Stomach (tissue), 9 donors: ENCODE results near the gene ANTXR1. TPM values are rescaled to one million over a fixed set of nuclear protein-coding genes. Genes with fewer than 3 reads are reported as not detected.
A peak's percentile ranks its signal among the peaks of the same experiment; 100 is the strongest.

Experiments
- DNase-seq, 2 donors: peaks; one replicate each; pipeline versions ENCODE4 v3.0.0 to v3.0.0-alpha.2; 2013 to 2019
- H3K27ac ChIP-seq, 5 donors: fragments of 200-600 bp in 4 of 5; sonication (generic) in 4 of 5; one replicate each; pipeline ENCODE4 v1.5.1; 2013 to 2019; ENCODE audit warnings: mild to moderate bottlenecking in 1 of 5, moderate library complexity in 1 of 5
- H3K27me3 ChIP-seq, 3 donors: fragments of 200-600 bp; sonication (generic); one replicate each; pipeline ENCODE4 v1.5.1; 2017 to 2019; ENCODE audit warnings: mixed run types in 1 of 3
- H3K36me3 ChIP-seq, 4 donors: fragments of 200-600 bp; sonication (generic); 1 replicate in 3 of 4; 2 replicates in 1 of 4; pipeline ENCODE4 v1.5.1; 2016 to 2019
- H3K4me1 ChIP-seq, 4 donors: fragments of 200-600 bp; sonication (generic); one replicate each; pipeline ENCODE4 v1.5.1; 2016 to 2019
- H3K4me3 ChIP-seq, 4 donors: fragments of 200-600 bp; sonication (generic) in 3 of 4; one replicate each; pipeline ENCODE4 v1.5.1; 2016 to 2019; ENCODE audit warnings: mild to moderate bottlenecking in 1 of 4
- H3K9me3 ChIP-seq, 4 donors: fragments of 200-600 bp; sonication (generic); one replicate each; pipeline ENCODE4 v1.5.1; 2016 to 2019
- EP300 ChIP-seq: sonication (generic); formaldehyde crosslinking; IDR thresholded peaks from one replicate; pipeline ENCODE4 v1.6.1; 2017; ENCODE audit warnings: antibody characterized with exemption
- POLR2A ChIP-seq, 4 donors: fragments of 450-650 bp; IDR thresholded peaks; one replicate each; pipeline ENCODE4 v1.6.1; 2016; ENCODE audit warnings: antibody characterized with exemption in 4 of 4, control low read depth in 2 of 4, mild to moderate bottlenecking in 1 of 4, moderate library complexity in 1 of 4
- POLR2AphosphoS5 ChIP-seq, 3 donors: sonication (generic); formaldehyde crosslinking; IDR thresholded peaks; one replicate each; pipeline ENCODE4 v1.6.1; 2016; ENCODE audit warnings: antibody characterized with exemption in 3 of 3
- WGBS, 5 donors: extraction: QIAGEN DNeasy Blood & Tissue Kit in 3 of 5; methylation state at CpG; one replicate each; pipeline versions ENCODE4 v1.1.5 to v1.1.7; 2013 to 2018; 5-methylcytosine and 5-hydroxymethylcytosine counted together
- intact Hi-C: fragments of 100-400 bp; cut with DNase I; formaldehyde crosslinking; loops from one replicate; pipeline ENCODE4 v1.15.1; 2023; ENCODE audit warnings: low total_unique reads
- polyA plus RNA-seq, 3 donors: library from polyadenylated mRNA; stranded (reverse); fragments of 200-250 nt; gene quantifications; one replicate each; pipeline ENCODE4 v1.2.3, GENCODE V29; 2013
- total RNA-seq, 5 donors: library from RNA; depleted of rRNA; stranded (reverse); fragments of >200 nt; gene quantifications; one replicate each; pipeline versions ENCODE4 v1.1.0 to v1.2.3, GENCODE V29; 2014 to 2016
- TF ChIP-seq, protein P1 (sequence below), 7 experiments: fragments of 450-650 bp in 4 of 7; fragments of 200-600 bp in 3 of 7; sonication (generic) in 3 of 7; IDR thresholded peaks; one replicate each; pipeline ENCODE4 v1.5.1; 2016 to 2019; ENCODE audit warnings: antibody characterized with exemption in 7 of 7, control low read depth in 2 of 7, mild to moderate bottlenecking in 1 of 7
- donor health status: healthy with polysubstance abuse.
- donor health status: Bipolar disorder and iron deficiency.
- donor health status: healthy.

The ANTXR1 gene
- total and polyA plus RNA-seq, 8 donors = 5.8 to 32.5 (median 13.7) TPM

DNA sequence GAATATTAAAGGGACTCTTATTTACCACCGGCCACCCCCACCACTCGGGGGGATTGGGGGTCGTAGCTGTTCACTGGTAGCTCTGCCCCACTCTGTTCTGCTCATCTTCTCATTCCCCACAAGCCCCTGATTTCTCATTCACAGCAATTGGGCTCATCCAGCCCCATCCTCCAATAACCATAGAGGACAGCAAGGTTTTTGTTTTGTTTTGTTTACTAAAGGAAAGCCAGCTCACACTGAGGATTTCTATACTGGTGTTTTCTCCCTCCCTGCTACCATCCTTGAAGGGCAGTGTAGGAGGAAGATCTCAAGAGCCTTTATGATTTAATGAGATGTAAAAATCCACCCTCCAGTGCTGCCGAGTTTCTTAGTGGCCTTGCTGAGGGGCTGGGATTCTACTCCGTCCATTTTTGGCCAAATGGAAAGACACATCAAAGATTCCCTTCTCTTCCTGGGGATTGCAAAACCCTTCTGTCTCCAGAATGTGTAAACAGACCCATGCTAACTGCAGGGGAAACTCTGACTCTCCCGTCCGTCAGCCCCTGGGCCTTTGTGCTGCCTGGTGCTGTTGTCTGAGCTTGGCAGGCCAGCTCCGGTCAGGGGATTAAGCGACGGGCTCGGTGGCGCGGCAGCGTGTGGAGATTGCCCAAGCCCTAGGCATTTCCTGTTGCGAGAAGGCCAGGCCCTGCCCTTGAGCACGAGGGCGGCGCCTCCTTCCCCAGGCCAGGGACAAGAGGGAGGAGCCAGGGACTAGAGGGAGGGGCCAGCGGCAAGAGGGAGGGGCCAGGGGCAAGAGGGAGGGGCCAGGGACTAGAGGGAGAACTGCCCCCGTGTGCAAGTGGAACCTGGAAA lies 165.0 kb downstream of the ANTXR1 start:
- intact Hi-C loops = no loop called here
- 21 to 38% (median 34%) methylated on average over 20 of the region's 20 CpGs for WGBS, 5 donors

DNA sequence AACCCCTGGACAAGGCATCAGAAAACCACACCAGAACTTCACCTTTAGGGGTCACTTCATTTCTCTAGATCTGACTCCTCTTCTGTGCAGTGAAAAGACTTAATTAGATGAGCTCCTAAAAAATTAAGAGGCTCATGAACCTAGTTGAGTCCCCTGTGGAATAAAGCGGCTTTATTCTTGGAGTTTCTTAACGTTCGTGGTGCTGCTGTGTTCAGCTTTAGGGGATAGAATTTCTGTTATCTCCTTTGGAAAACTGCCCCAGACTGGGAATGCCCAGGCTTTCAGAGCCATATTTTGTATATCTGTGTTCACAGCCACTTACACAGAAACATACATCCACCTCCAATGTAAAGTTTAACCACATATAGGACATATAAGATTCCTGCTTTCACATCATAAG lies 165.8 kb downstream of the ANTXR1 start:
- H3K4me3 ChIP-seq = no peak overlapping the region
- H3K27me3 ChIP-seq = no peaks in the 10 kb centered on the region
- H3K4me1 ChIP-seq = peaks cover 0 to 23% (median 9%) of the 10 kb centered on the region in 4 donors
- no peak for TF ChIP-seq POLR2AphosphoS5 (IDR thresholded peaks at IDR 0.05)
- TF ChIP-seq POLR2A (IDR thresholded peaks at IDR 0.05) = no peak
- no peak for TF ChIP-seq EP300
- TF ChIP-seq, protein P1, sequence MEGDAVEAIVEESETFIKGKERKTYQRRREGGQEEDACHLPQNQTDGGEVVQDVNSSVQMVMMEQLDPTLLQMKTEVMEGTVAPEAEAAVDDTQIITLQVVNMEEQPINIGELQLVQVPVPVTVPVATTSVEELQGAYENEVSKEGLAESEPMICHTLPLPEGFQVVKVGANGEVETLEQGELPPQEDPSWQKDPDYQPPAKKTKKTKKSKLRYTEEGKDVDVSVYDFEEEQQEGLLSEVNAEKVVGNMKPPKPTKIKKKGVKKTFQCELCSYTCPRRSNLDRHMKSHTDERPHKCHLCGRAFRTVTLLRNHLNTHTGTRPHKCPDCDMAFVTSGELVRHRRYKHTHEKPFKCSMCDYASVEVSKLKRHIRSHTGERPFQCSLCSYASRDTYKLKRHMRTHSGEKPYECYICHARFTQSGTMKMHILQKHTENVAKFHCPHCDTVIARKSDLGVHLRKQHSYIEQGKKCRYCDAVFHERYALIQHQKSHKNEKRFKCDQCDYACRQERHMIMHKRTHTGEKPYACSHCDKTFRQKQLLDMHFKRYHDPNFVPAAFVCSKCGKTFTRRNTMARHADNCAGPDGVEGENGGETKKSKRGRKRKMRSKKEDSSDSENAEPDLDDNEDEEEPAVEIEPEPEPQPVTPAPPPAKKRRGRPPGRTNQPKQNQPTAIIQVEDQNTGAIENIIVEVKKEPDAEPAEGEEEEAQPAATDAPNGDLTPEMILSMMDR (IDR thresholded peaks at IDR 0.05) = no peak
- peaks cover 0 to 22% (median 14%) of the 10 kb centered on the region in 4 donors for H3K36me3 ChIP-seq
- H3K27ac ChIP-seq = peak overlapping the region in 4 of 5 donors; percentile 78 to 86 (median 83)
- 73 to 87% (median 79%) methylated on average over 3 of the region's 3 CpGs for WGBS, 5 donors
- intact Hi-C loops = no loop called here
- no peaks in the 10 kb centered on the region for H3K9me3 ChIP-seq
- DNase-seq = no peak

More for the DNA sequence above, 165.0 kb downstream of the ANTXR1 start:
- Histone ChIP-seq H3K4me3 (no peak overlapping the region), H3K27ac (peak overlapping the region; percentile 33 to 86 (median 83)), H3K4me1 (peaks cover 0 to 23% (median 9%) of the 10 kb centered on the region in 4 donors), H3K36me3 (peaks cover 0 to 15% (median 11%) of the 10 kb centered on the region in 4 donors), H3K9me3 (no peaks in the 10 kb centered on the region), H3K27me3 (no peaks in the 10 kb centered on the region)
- peak; percentile 78 to 86 for DNase-seq
- TF ChIP-seq POLR2A (IDR thresholded peaks at IDR 0.05) (no peak), EP300 (peak; percentile 26), POLR2AphosphoS5 (IDR thresholded peaks at IDR 0.05) (peak; percentile 84 to 93 (median 86))
- TF ChIP-seq, protein P1 (IDR thresholded peaks at IDR 0.05) = no peak

DNA sequence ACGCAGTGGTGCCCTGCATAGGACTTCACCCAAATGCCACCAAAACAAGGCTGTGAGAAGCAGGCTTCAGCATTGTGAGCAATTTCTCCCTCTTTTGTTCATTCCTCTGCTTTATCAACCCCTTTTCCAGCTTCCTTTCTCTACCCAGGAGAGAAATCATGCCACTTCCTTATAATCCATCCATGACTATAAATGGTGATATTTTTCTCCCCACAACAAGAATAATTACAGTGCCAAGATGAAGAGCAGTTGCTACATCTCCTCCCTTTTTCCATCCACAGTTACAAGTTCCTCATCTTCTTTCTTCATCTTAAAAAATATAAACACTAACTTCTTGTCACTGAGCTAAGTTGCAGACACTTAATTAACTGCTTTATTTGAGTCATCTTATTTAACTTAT lies 167.2 kb downstream of the ANTXR1 start:
- no peak for DNase-seq
- no peak for TF ChIP-seq POLR2AphosphoS5 (IDR thresholded peaks at IDR 0.05)
- TF ChIP-seq EP300 = no peak
- Histone ChIP-seq H3K9me3 (no peaks in the 10 kb centered on the region), H3K4me3 (no peak overlapping the region), H3K27ac (peak overlapping the region in 1 of 5 donors; percentile 16), H3K36me3 (peaks cover 0 to 31% (median 24%) of the 10 kb centered on the region in 4 donors), H3K27me3 (no peaks in the 10 kb centered on the region), H3K4me1 (peaks cover 0 to 23% (median 9%) of the 10 kb centered on the region in 4 donors)
- WGBS, 5 donors = 86 to 96% (median 93%) methylated on average over 1 of the region's 1 CpG
- intact Hi-C loops = no loop called here

DNA sequence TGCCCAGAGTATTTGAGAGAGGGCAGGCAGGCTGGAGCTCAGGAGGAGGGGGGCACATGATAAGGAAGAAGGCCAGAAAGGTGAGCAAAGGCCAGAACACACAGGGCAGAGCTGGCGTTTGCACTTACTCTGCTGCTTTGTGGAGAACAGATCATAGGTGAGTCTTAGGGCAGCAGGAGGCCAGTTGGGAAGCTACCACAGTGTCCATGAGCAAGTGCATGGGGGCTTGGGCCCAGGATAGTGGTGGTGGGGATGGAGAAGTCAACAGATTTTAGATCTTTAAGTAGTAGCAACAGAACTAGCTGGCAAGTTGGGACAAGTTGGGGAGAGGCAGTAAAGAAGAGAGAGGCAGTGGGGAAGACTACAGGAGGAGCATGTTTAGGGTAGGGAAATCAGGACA lies 168.0 kb downstream of the ANTXR1 start:
- TF ChIP-seq, protein P1 (IDR thresholded peaks at IDR 0.05) = no peak
- TF ChIP-seq POLR2A (IDR thresholded peaks at IDR 0.05) (no peak), POLR2AphosphoS5 (IDR thresholded peaks at IDR 0.05) (no peak), EP300 (no peak)
- no peaks in the 10 kb centered on the region for H3K27me3 ChIP-seq
- WGBS, 5 donors = 52 to 74% (median 60%) methylated on average over 1 of the region's 1 CpG
- H3K4me3 ChIP-seq = no peak overlapping the region
- H3K4me1 ChIP-seq = peaks cover 0 to 19% (median 9%) of the 10 kb centered on the region in 4 donors
- H3K36me3 ChIP-seq = peaks cover 0 to 35% (median 26%) of the 10 kb centered on the region in 4 donors
- H3K9me3 ChIP-seq = no peaks in the 10 kb centered on the region
- intact Hi-C loops = no loop called here
- no peak for DNase-seq
- peak overlapping the region in 1 of 5 donors; percentile 16 for H3K27ac ChIP-seq
